AG04450 (cell line): Measurements from ENCODE around the gene NFIB. TPM values are rescaled to one million over a fixed set of nuclear protein-coding genes. Genes with fewer than 3 reads are reported as not detected.

Experiments
- CTCF ChIA-PET: fragments of 300-600, 350-600 bp; formaldehyde crosslinking; extraction: SDS; loops from one replicate; lab custom pipeline; 2022; ENCODE audit warnings: antibody characterized with exemption, inconsistent platforms; lab: Charles Lee
- POLR2A ChIA-PET: fragments of 350-600 bp; formaldehyde crosslinking; extraction: SDS; loops from one replicate; lab custom pipeline; 2021; ENCODE audit warnings: antibody characterized with exemption, inconsistent platforms; lab: Yijun Ruan, JAX
- DNase-seq: peaks from one replicate; pipeline ENCODE4 v3.0.0-alpha.2; 2011; ENCODE audit warnings: low read depth, low spot score
- H3K27ac ChIP-seq: one replicate; pipeline ENCODE4 v1.5.1; 2012; ENCODE audit warnings: low read depth, low read length, control low read depth
- H3K27me3 ChIP-seq: one replicate; pipeline ENCODE4 v1.6.0; 2012; ENCODE audit warnings: low read length; ENCODE audit not compliant: control insufficient read depth, insufficient read depth
- H3K4me3 ChIP-seq: 2 replicates; pipeline ENCODE4 v1.5.1; 2011; ENCODE audit warnings: mild to moderate bottlenecking, low read depth, low read length, control low read depth
- H3K9me3 ChIP-seq: 2 replicates; pipeline ENCODE4 v1.5.1; 2012; ENCODE audit warnings: low read length; ENCODE audit not compliant: control insufficient read depth, insufficient read depth
- polyA plus RNA-seq: library from polyadenylated mRNA; depleted of rRNA; stranded (reverse); fragments of >200 nt; gene quantifications from 2 replicates; pipeline ENCODE4 v1.2.3, GENCODE V29; 2011
- TF ChIP-seq, protein P1 (sequence below): IDR thresholded peaks from 2 replicates; pipeline ENCODE4 v1.5.1; 2011; ENCODE audit warnings: low read depth, low read length, control low read depth, inconsistent platforms

The NFIB gene
- polyA plus RNA-seq, 1 experiment, result 2.2 TPM

DNA sequence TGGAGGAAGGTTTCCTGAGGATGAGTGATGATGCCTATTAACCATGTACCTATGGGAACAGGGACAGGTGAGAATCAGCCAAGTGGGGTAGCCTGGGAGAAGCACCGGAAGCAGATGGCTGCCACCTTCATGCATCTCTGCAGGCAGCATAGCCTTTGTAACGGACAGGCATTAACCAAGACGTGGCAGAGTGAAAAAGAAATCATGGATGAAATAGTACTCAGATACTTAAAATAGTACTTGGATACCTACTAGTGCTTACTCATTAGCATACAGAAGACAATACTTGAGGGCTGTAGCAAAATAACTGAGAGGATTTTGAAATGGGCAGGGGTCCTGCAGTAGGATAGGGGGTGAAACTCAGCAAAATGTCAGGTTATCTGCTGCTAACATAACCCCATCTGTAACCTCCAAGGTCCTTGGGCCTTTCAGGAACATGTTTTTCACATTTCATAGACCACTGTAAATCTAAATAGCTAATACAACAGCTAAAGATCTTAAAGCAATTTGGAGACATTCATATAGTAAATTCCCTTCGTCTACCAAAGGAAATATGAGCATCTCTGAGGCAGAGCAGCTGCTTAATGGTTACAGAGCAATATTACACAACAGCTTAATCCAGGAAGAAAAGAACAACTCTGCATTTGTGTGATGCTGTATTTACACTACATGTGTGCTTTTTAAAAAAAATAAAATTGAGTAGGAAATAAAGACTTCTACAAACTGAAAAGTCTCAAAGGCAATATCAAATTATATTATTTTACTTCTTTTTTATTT is 154.3 kb downstream of the NFIB start:
- POLR2A ChIA-PET, result no interaction called here
- H3K9me3 ChIP-seq, result no peaks in the 10 kb centered on the region
- H3K27me3 ChIP-seq, result no peaks in the 10 kb centered on the region
- DNase-seq, result no peak
- CTCF ChIA-PET, result no interaction called here
- H3K4me3 ChIP-seq, result no peak overlapping the region
- no peak overlapping the region for H3K27ac ChIP-seq
- TF ChIP-seq, protein P1, sequence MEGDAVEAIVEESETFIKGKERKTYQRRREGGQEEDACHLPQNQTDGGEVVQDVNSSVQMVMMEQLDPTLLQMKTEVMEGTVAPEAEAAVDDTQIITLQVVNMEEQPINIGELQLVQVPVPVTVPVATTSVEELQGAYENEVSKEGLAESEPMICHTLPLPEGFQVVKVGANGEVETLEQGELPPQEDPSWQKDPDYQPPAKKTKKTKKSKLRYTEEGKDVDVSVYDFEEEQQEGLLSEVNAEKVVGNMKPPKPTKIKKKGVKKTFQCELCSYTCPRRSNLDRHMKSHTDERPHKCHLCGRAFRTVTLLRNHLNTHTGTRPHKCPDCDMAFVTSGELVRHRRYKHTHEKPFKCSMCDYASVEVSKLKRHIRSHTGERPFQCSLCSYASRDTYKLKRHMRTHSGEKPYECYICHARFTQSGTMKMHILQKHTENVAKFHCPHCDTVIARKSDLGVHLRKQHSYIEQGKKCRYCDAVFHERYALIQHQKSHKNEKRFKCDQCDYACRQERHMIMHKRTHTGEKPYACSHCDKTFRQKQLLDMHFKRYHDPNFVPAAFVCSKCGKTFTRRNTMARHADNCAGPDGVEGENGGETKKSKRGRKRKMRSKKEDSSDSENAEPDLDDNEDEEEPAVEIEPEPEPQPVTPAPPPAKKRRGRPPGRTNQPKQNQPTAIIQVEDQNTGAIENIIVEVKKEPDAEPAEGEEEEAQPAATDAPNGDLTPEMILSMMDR, result no peak

DNA sequence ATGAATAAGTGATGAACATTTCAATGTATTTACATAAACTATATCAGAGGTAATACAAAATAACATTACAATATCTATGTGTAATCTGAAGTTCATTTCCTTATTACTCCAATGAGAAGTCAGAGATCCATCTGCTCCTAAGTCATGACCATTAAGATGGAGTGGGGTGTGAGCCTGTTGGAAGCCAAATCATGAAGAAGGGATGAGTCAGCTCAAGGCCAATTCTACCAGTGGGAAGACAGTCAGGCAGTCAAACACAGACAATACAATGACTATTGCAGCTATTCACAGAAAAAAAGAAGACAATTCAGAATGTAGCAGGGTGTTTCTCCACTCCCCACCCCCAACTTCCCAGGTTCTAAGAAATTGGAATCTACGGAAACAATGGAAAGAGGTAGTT is 155.0 kb downstream of the NFIB start:
- POLR2A ChIA-PET, result no interaction called here
- no peaks in the 10 kb centered on the region for H3K27me3 ChIP-seq
- no peaks in the 10 kb centered on the region for H3K9me3 ChIP-seq
- H3K4me3 ChIP-seq, result no peak overlapping the region
- TF ChIP-seq, protein P1, result no peak
- H3K27ac ChIP-seq, result no peak overlapping the region
- DNase-seq, result no peak
- CTCF ChIA-PET, result no interaction called here

DNA sequence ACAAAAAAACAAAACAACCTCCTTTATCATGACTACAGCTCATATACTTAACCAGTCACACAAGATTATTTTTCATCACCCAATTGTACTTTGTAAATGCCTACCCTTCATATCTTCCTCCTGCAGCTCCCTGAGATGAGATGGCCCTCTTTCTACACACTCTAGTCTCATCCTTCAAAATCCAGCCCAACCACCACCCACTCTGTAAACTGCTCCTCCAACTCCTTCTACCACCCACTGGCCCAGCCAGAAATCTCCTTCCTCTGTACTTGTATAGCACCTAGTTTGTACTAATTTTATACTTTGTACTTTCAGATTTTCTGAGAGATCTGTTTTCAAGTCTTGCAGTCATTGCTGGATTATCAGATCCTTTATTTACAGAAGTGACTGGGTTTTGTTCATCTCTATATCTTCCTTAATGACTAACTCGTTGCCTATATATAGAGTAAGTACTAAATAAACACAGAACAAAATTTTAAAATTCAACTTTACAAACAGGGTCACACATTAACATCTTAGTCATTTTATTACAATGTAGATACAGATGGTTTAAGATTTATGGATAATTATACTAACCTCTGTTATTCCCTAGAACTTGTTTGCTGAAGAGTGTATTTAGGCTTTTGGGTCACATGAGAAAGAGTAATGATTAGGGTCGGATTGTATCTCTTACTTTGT is 155.7 kb downstream of the NFIB start:
- no peak for DNase-seq
- H3K4me3 ChIP-seq, result no peak overlapping the region
- CTCF ChIA-PET, result no interaction called here
- TF ChIP-seq, protein P1, result no peak
- no peaks in the 10 kb centered on the region for H3K27me3 ChIP-seq
- no peak overlapping the region for H3K27ac ChIP-seq
- H3K9me3 ChIP-seq, result no peaks in the 10 kb centered on the region
- POLR2A ChIA-PET, result no interaction called here

DNA sequence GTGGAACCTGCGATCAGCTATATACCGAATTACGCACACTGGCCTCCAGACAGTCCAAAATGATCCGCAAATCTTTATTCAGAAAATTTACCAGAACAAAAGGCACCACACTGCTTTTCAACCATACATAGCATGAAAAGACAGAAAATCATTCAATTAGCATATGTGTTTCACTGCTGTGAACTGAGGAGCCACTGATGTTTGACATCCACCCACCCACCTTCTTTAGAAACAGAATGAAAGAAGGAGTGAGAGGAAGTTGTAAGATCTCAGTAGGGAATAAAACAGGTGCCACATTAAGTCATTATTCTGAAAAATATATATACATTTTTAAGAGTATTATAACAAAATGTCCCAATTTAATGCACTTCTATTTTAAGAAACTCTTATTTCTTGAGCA is 156.8 kb downstream of the NFIB start:
- Histone ChIP-seq H3K27me3 (no peaks in the 10 kb centered on the region), H3K9me3 (no peaks in the 10 kb centered on the region), H3K27ac (no peak overlapping the region), H3K4me3 (no peak overlapping the region)
- TF ChIP-seq, protein P1, result no peak
- POLR2A ChIA-PET, result no interaction called here
- DNase-seq, result no peak
- CTCF ChIA-PET, result no interaction called here

DNA sequence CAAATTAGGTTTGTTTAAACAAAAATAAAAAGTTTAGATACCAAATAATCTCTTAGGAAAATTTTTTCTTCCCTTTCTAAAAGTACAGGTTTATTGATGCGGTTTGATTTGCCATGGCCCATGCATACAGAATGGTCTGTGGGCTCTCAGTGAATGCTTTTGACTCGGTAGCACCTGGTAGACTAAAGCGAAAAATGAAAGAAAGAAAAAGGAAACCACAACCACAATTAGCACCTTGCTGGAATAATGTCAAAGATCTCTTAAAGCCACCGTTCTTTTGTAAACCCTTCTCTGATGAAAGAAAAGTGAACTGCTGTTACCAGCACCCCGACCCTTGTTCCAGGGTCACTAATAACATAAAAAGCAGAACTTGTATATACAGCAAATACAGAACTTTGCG is 157.9 kb downstream of the NFIB start:
- POLR2A ChIA-PET, result no interaction called here
- CTCF ChIA-PET, result no interaction called here
- TF ChIP-seq, protein P1, result no peak
- H3K9me3 ChIP-seq, result no peaks in the 10 kb centered on the region
- no peaks in the 10 kb centered on the region for H3K27me3 ChIP-seq
- no peak overlapping the region for H3K4me3 ChIP-seq
- H3K27ac ChIP-seq, result no peak overlapping the region
- DNase-seq, result no peak
